SK-N-SH treated with all-trans-retinoic acid at 6 μM for 48 hours (cell line): ENCODE data around the gene SPDL1.
A peak's percentile ranks its signal among the peaks of the same experiment; 100 is the strongest.

ENCODE experiments used
- ATAC-seq: fragments of 200-7000 bp; cut with Tn5 transposase; 3 replicates; pipeline ENCODE4 v1.9.1; 2020; ENCODE audit warnings: mild to moderate bottlenecking, moderate library complexity
- BACH2 ChIP-seq: fragments of 250-450 bp; sonication (Bioruptor Pico); IDR thresholded peaks from 2 replicates; pipeline ENCODE4 v1.9.0; 2021; ENCODE audit warnings: mild to moderate bottlenecking, borderline replicate concordance
- CREB5 ChIP-seq: fragments of 250-450 bp; sonication (Bioruptor Pico); IDR thresholded peaks from 2 replicates; pipeline ENCODE4 v1.5.1; 2020; ENCODE audit warnings: low read depth, mild to moderate bottlenecking, moderate library complexity
- CSDC2 ChIP-seq: fragments of 250-450 bp; sonication (Bioruptor Pico); IDR thresholded peaks from 2 replicates; pipeline ENCODE4 v1.5.0; 2020; ENCODE audit warnings: mild to moderate bottlenecking, moderate library complexity
- CSRNP3 ChIP-seq: fragments of 250-450 bp; sonication (Bioruptor Pico); IDR thresholded peaks from 2 replicates; pipeline ENCODE4 v1.5.1; 2021; ENCODE audit warnings: mild to moderate bottlenecking, moderate library complexity
- ESRRG ChIP-seq: fragments of 250-450 bp; sonication (Bioruptor Pico); IDR thresholded peaks from 2 replicates; pipeline ENCODE4 v1.6.1; 2021; ENCODE audit warnings: mild to moderate bottlenecking
- GLIS3 ChIP-seq: fragments of 250-450 bp; sonication (Bioruptor Pico); IDR thresholded peaks from 2 replicates; pipeline ENCODE4 v1.5.0; 2020; ENCODE audit warnings: mild to moderate bottlenecking, moderate library complexity
- ISL1 ChIP-seq: fragments of 250-450 bp; sonication (Bioruptor Pico); IDR thresholded peaks from 2 replicates; pipeline ENCODE4 v2.1.2; 2022; ENCODE audit warnings: mild to moderate bottlenecking, moderate library complexity
- OSR1 ChIP-seq: fragments of 250-450 bp; sonication (Bioruptor Pico); IDR thresholded peaks from 2 replicates; pipeline ENCODE4 v1.8.0; 2022; ENCODE audit warnings: moderate library complexity, mild to moderate bottlenecking, inconsistent platforms
- PATZ1 ChIP-seq: fragments of 250-450 bp; sonication (Bioruptor Pico); IDR thresholded peaks from 2 replicates; pipeline ENCODE4 v1.8.0; 2020; ENCODE audit warnings: mild to moderate bottlenecking, moderate library complexity, borderline replicate concordance
- POU6F1 ChIP-seq: fragments of 250-450 bp; sonication (Bioruptor Pico); IDR thresholded peaks from 2 replicates; pipeline ENCODE4 v1.8.0; 2021; ENCODE audit warnings: low read depth, mild to moderate bottlenecking, moderate library complexity, borderline replicate concordance
- PPARA ChIP-seq: fragments of 250-450 bp; sonication (Bioruptor Pico); IDR thresholded peaks from 2 replicates; pipeline ENCODE4 v1.5.0; 2020; ENCODE audit warnings: mild to moderate bottlenecking, borderline replicate concordance
- RARB ChIP-seq: fragments of 250-450 bp; sonication (Bioruptor Pico); IDR thresholded peaks from 2 replicates; pipeline ENCODE4 v1.8.0; 2021; ENCODE audit warnings: mild to moderate bottlenecking, moderate library complexity
- SNAI2 ChIP-seq: fragments of 250-450 bp; sonication (Bioruptor Pico); IDR thresholded peaks from 2 replicates; pipeline ENCODE4 v1.5.0; 2020; ENCODE audit warnings: mild to moderate bottlenecking, moderate library complexity
- TCF4 ChIP-seq: fragments of 250-450 bp; sonication (Bioruptor Pico); IDR thresholded peaks from 2 replicates; pipeline ENCODE4 v1.8.0; 2021; ENCODE audit warnings: mild to moderate bottlenecking, moderate library complexity, borderline replicate concordance
- TOX ChIP-seq: fragments of 250-450 bp; sonication (Bioruptor Pico); IDR thresholded peaks from 2 replicates; pipeline ENCODE4 v1.8.0; 2021; ENCODE audit warnings: mild to moderate bottlenecking, moderate library complexity, borderline replicate concordance
- TSHZ2 ChIP-seq: fragments of 250-450 bp; sonication (Bioruptor Pico); IDR thresholded peaks from 2 replicates; pipeline ENCODE4 v1.5.0; 2020; ENCODE audit warnings: mild to moderate bottlenecking, moderate library complexity
- ZC3H10 ChIP-seq: fragments of 250-450 bp; sonication (Bioruptor Pico); IDR thresholded peaks from 2 replicates; pipeline ENCODE4 v1.5.1; 2021; ENCODE audit warnings: mild to moderate bottlenecking, moderate library complexity
- ZFP3 ChIP-seq: fragments of 250-450 bp; sonication (Bioruptor Pico); IDR thresholded peaks from 2 replicates; pipeline ENCODE4 v1.5.0; 2020; ENCODE audit warnings: mild to moderate bottlenecking, moderate library complexity
- ZFP30 ChIP-seq: fragments of 450-650 bp; formaldehyde crosslinking; IDR thresholded peaks from 2 replicates; pipeline ENCODE4 v1.5.0; 2022; ENCODE audit warnings: mild to moderate bottlenecking, moderate library complexity
- ZNF70 ChIP-seq: fragments of 450-650 bp; formaldehyde crosslinking; IDR thresholded peaks from 2 replicates; pipeline ENCODE4 v1.5.0; 2020; ENCODE audit warnings: mild to moderate bottlenecking, moderate library complexity
- ZNF8 ChIP-seq: fragments of 450-650 bp; formaldehyde crosslinking; IDR thresholded peaks from 2 replicates; pipeline ENCODE4 v1.5.0; 2020; ENCODE audit warnings: mild to moderate bottlenecking, moderate library complexity

SPDL1 gene

GRCh38 chr5:169637549-169638121 lies 54.1 kb downstream of the SPDL1 start:
- no peak for ATAC-seq
- TF ChIP-seq CREB5 (CRISPR knock-in tag) = no peak
- no peak for TF ChIP-seq BACH2 (CRISPR knock-in tag)
- TF ChIP-seq ZC3H10 (CRISPR knock-in tag) = no peak
- TF ChIP-seq RARB (CRISPR knock-in tag) = no peak
- no peak for TF ChIP-seq ZNF70
- no peak for TF ChIP-seq GLIS3 (CRISPR knock-in tag)
- TF ChIP-seq TOX (CRISPR knock-in tag) = no peak
- TF ChIP-seq POU6F1 (CRISPR knock-in tag) = no peak
- TF ChIP-seq PPARA = no peak
- no peak for TF ChIP-seq ISL1 (CRISPR knock-in tag)
- no peak for TF ChIP-seq ZFP30 (CRISPR knock-in tag)
- TF ChIP-seq CSDC2 (CRISPR knock-in tag) = no peak
- no peak for TF ChIP-seq SNAI2

GRCh38 chr5:169641253-169641652 lies 57.7 kb downstream of the SPDL1 start:
- TF ChIP-seq CSRNP3 (CRISPR knock-in tag) = no peak
- TF ChIP-seq ZFP3 = no peak
- TF ChIP-seq TCF4 (CRISPR knock-in tag) = no peak
- no peak for TF ChIP-seq CSDC2 (CRISPR knock-in tag)
- no peak for TF ChIP-seq PATZ1 (CRISPR knock-in tag)
- no peak for TF ChIP-seq TOX (CRISPR knock-in tag)
- no peak for TF ChIP-seq ZNF70
- TF ChIP-seq TSHZ2 (CRISPR knock-in tag) = no peak
- TF ChIP-seq OSR1 = no peak
- no peak for TF ChIP-seq SNAI2
- no peak for TF ChIP-seq POU6F1 (CRISPR knock-in tag)
- no peak for TF ChIP-seq ZNF8 (CRISPR knock-in tag)
- TF ChIP-seq ESRRG (CRISPR knock-in tag) = no peak
- TF ChIP-seq, all 23 proteins: peak for 0
- ATAC-seq = peak; percentile 69
